ENCODE measurements around the gene PCNX2.

Gene PCNX2

DNA sequence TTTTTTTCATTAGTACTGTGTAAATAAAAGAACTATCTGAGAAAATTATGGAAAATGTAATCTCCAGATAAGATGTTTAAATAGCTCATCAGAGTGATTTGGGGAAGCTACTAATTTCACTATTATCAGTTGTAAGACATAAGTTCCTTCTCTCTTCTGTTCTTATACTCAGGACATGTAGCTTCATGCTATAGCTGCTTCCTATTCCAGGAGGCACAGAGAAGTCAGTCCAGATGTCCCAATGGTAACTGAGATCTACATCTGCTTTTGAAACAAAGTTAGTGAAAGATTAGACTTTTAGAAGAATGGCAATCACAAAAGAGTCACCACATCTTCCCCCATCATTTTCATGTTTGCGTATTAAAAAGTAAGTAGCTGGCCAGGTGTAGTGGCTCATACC, 37.6 kb upstream of the PCNX2 start:
- Histone ChIP-seq H4K20me1 (0 out of 2 replicates have a peak, but pooled peaks cover 15% of the 10 kb centered on the region), H3K4me3 (no peak overlapping the region), H3K27me3 (peaks cover 15% of the 10 kb centered on the region; the same call in 1 of the 2 replicates), H3K27ac (no peak overlapping the region), H3K4me1 (peaks cover 24% of the 10 kb centered on the region), H3K9me3 (no peaks in the 10 kb centered on the region), H3K9ac (no peak overlapping the region), H3K36me3 (no peaks in the 10 kb centered on the region), H3K4me2 (no peak overlapping the region)
- no peak for TF ChIP-seq Cebpa-rat (IDR thresholded peaks at IDR 0.05)

DNA sequence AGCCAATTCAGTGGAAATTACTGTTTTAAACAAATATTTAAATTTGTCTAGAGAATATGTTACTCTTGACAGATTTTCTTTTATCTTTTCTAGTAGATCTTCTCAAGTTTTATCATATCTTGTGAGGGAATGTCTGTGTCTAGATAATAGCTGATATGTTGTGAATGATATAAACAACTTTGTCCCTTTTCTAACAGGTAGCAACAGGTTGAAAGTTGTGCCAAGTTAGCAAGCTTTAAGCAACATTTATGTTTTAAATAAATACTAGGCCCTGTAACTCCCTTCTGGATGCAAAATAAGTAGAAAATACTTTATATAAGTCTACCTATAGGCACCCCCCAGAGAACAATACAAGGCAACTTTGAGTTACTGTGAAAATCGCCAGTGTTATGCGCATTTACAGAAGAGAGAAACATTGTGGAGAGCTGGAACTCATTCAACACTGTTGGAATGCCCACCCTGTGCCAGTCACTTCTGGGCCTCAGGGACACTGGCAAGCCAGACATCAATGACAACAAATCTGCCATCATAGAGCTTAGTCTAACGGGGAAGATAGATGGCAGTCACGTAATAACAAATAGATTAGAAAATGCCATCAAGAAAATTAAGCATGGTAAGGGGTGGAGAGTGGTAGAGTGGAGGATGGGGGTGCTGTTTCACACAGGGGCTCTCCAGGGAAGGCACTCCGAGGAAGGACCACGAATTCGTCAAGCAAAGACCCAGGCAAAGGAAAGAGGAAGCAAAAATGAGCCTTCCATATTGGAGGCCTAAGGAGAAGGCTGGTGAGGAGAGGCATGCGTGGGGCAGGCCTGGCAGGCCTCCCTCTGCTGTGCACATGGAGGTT, 36.4 kb upstream of the PCNX2 start:
- Histone ChIP-seq H3K4me3 (no peak overlapping the region), H3K9me3 (no peaks in the 10 kb centered on the region), H3K27me3 (peaks cover 15% of the 10 kb centered on the region; the same call in 1 of the 2 replicates), H3K4me2 (no peak overlapping the region), H3K36me3 (no peaks in the 10 kb centered on the region), H3K27ac (no peak overlapping the region), H3K4me1 (peaks cover 25% of the 10 kb centered on the region), H4K20me1 (0 out of 2 replicates have a peak, but pooled peaks cover 15% of the 10 kb centered on the region), H3K9ac (no peak overlapping the region)
- no peak for TF ChIP-seq Cebpa-rat (IDR thresholded peaks at IDR 0.05)

DNA sequence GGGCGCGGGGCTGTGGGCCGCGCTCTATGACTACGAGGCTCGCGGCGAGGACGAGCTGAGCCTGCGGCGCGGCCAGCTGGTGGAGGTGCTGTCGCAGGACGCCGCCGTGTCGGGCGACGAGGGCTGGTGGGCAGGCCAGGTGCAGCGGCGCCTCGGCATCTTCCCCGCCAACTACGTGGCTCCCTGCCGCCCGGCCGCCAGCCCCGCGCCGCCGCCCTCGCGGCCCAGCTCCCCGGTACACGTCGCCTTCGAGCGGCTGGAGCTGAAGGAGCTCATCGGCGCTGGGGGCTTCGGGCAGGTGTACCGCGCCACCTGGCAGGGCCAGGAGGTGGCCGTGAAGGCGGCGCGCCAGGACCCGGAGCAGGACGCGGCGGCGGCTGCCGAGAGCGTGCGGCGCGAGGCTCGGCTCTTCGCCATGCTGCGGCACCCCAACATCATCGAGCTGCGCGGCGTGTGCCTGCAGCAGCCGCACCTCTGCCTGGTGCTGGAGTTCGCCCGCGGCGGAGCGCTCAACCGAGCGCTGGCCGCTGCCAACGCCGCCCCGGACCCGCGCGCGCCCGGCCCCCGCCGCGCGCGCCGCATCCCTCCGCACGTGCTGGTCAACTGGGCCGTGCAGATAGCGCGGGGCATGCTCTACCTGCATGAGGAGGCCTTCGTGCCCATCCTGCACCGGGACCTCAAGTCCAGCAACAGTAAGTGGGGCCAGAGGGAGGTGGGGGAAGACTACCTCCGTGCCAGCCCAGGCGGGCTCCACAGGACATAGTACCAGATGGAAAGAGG, 32.8 kb upstream of the PCNX2 start:
- H3K9me3 ChIP-seq = no peaks in the 10 kb centered on the region
- peaks cover 25% of the 10 kb centered on the region for H3K4me1 ChIP-seq
- TF ChIP-seq Cebpa-rat (IDR thresholded peaks at IDR 0.05) = no peak
- H3K27ac ChIP-seq = peak overlapping the region; percentile 79
- H3K27me3 ChIP-seq = peaks cover 15% of the 10 kb centered on the region; the same call in 1 of the 2 replicates
- no peaks in the 10 kb centered on the region for H3K36me3 ChIP-seq
- 0 out of 2 replicates have a peak, but pooled peaks cover 15% of the 10 kb centered on the region for H4K20me1 ChIP-seq
- H3K4me2 ChIP-seq = peak overlapping the region; percentile 100
- peak overlapping the region; percentile 83 for H3K4me3 ChIP-seq
- peak overlapping the region; percentile 81 for H3K9ac ChIP-seq

- Histone ChIP-seq H3K27ac (peak within 1 kb of the TSS; percentile 79), H3K36me3 (no peaks in the 10 kb centered on the region), H3K4me3 (peak within 1 kb of the TSS; percentile 83), H3K9me3 (no peaks in the 10 kb centered on the region), H3K4me1 (peaks cover 25% of the 10 kb centered on the region), H3K9ac (peak within 1 kb of the TSS; percentile 81), H4K20me1 (0 out of 2 replicates have a peak, but pooled peaks cover 15% of the 10 kb centered on the region), H3K4me2 (peak within 1 kb of the TSS; percentile 100), H3K27me3 (peaks cover 15% of the 10 kb centered on the region; the same call in 1 of the 2 replicates)
- no peak for TF ChIP-seq Cebpa-rat (IDR thresholded peaks at IDR 0.05)
Observed at GRCh38 chr1:233327651-233328141, 32.2 kb upstream of the PCNX2 start, which contains the start of gene MAP3K21. TSS of gene MAP3K21 (plus strand) at chr1:233327724. CDS start at chr1:233328029, 305 bp downstream.

DNA sequence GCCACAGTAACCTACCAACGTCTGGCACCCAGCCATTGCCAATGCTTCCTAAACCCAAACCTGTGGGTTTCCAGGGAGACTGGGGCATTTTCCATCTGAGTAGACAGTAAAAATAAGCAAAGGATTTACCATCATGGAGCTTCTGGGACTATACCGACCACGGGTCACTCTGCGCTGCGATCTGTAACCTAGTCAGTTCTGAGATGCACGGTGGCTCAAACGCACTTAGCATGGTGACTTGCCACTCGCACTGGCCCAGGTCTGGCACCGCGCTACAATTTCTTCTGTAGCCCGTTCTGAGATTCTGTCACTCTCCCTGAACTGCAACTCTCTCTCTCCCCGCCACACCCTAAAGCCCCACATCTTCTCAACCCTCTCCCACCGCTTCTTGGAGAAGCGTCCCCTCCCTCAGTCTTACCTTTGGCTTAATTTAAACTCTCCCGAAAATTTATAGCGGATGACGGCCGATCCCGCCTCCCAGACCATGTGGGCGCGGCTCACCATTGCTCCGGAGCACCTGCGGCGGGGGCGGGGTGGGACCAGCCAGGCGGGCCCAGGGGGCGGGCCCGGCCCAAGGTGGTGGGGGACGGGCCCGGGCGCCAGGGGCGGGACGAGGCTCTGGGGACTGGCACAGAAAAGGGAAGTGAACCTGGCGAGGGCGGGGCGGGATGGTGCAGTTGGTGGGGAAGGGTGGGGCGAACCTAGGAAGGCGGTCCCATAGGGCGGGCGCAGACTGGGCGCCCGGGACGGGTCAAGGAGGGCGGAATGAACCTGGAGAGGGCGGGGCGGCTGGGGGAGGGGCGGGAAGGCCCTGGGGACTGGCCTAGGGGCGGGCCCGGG, 31.5 kb upstream of the PCNX2 start:
- Histone ChIP-seq H4K20me1 (0 out of 2 replicates have a peak, but pooled peaks cover 15% of the 10 kb centered on the region), H3K27ac (no peak overlapping the region), H3K4me2 (peak overlapping the region; percentile 38), H3K4me1 (peaks cover 25% of the 10 kb centered on the region), H3K9ac (no peak overlapping the region), H3K36me3 (no peaks in the 10 kb centered on the region), H3K9me3 (no peaks in the 10 kb centered on the region), H3K27me3 (peaks cover 15% of the 10 kb centered on the region; the same call in 1 of the 2 replicates), H3K4me3 (no peak overlapping the region; the same call in 1 of the 2 replicates)
- TF ChIP-seq Cebpa-rat (IDR thresholded peaks at IDR 0.05) = no peak

DNA sequence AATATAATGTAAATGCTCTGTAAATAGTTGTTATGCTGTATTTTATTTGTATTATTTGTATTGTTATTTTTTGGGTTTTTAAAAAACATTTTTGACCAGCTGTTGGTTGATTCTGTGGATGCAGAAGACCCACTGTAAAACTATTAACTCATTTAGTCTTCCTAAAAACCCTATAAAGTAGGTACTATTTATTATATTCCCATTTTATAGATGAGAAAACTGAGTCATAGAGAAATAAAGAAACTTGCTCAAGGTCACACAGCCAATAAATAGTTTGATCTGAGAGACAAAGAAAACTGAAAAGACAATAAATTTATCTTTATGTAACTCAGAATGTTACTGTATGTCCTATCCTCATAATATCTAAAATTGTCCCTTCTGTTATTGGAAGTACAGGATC, 30.8 kb upstream of the PCNX2 start:
- H3K4me1 ChIP-seq = peaks cover 25% of the 10 kb centered on the region
- no peak overlapping the region for H3K4me3 ChIP-seq
- H3K27me3 ChIP-seq = peaks cover 15% of the 10 kb centered on the region; the same call in 1 of the 2 replicates
- H3K9ac ChIP-seq = no peak overlapping the region
- no peaks in the 10 kb centered on the region for H3K9me3 ChIP-seq
- 0 out of 2 replicates have a peak, but pooled peaks cover 15% of the 10 kb centered on the region for H4K20me1 ChIP-seq
- no peak overlapping the region for H3K4me2 ChIP-seq
- TF ChIP-seq Cebpa-rat (IDR thresholded peaks at IDR 0.05) = no peak
- no peak overlapping the region for H3K27ac ChIP-seq
- no peaks in the 10 kb centered on the region for H3K36me3 ChIP-seq

DNA sequence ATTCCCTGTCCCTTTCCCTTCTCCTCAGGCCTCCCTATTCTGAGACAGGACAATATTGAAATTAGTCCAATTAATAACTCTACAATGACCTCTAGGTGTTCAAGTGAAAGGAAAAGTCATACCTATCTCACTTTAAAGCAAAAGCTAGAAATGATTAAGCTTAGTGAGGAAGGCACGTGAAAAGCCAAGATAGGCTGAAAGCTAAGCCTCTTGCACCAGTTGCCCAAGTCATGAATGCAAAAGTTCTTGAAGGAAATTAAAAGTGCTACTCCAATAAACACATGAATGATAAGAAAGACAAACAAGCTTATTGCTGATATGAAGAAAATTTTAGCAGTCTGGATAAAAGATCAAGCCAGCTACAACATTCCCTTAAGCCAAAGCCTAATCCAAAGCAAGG, 28.2 kb upstream of the PCNX2 start:
- Histone ChIP-seq H3K27me3 (peaks cover 5% of the 10 kb centered on the region; the same call in 1 of the 2 replicates), H4K20me1 (0 out of 2 replicates have a peak, but pooled peaks cover 2% of the 10 kb centered on the region), H3K9ac (no peak overlapping the region), H3K4me3 (no peak overlapping the region), H3K9me3 (no peaks in the 10 kb centered on the region), H3K4me2 (no peak overlapping the region), H3K4me1 (peaks cover 7% of the 10 kb centered on the region), H3K36me3 (no peaks in the 10 kb centered on the region), H3K27ac (no peak overlapping the region)
- no peak for TF ChIP-seq Cebpa-rat (IDR thresholded peaks at IDR 0.05)

DNA sequence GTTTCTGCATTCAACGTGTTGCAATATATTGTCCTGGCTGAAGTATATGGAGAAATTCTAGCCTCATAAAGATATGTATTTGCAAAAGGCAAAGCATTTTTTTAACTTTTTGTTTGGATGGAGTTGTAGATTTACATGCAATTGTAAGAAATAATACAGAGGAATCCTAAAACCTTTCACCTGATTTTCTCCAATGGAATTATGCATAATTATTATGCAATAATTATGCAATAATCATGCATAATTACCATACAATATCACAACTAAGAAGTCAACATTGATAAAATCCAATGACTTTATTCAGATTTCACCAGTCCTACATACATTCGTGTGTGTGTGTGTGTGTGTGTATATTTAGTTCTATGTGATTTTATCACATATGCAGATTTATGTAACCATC, 24.5 kb upstream of the PCNX2 start:
- H3K27me3 ChIP-seq = no peaks in the 10 kb centered on the region

DNA sequence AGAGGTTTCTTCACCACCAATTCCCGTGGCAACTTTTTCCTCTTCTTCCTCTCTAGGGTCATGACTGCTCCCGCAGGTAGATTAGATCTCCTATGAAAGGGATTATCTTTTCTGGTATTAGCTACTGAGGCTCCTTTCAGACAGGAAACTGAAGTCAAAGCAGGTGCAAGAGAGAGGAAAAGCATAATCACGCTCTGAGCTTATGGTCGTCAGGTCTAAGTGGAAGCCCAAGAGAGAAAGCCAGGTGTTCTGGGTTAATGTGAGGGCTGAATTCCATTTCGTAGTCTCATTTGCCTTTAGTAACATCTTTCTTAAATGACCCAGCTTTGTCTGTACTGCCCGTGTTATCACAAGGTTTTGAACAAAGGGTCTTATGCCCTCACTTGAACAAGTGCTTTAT, 23.7 kb upstream of the PCNX2 start:
- Histone ChIP-seq H3K27ac (no peak overlapping the region), H3K9me3 (no peaks in the 10 kb centered on the region), H3K4me3 (no peak overlapping the region), H3K27me3 (no peaks in the 10 kb centered on the region), H3K4me2 (no peak overlapping the region), H3K36me3 (no peaks in the 10 kb centered on the region), H4K20me1 (no peaks in the 10 kb centered on the region), H3K9ac (no peak overlapping the region), H3K4me1 (no peaks in the 10 kb centered on the region)
- no peak for TF ChIP-seq Cebpa-rat (IDR thresholded peaks at IDR 0.05)

More for the DNA sequence above, 24.5 kb upstream of the PCNX2 start:
- H3K9me3 ChIP-seq = no peaks in the 10 kb centered on the region
- H3K4me3 ChIP-seq = no peak overlapping the region
- H3K27ac ChIP-seq = no peak overlapping the region
- no peaks in the 10 kb centered on the region for H3K36me3 ChIP-seq
- no peak overlapping the region for H3K4me2 ChIP-seq
- H3K4me1 ChIP-seq = no peaks in the 10 kb centered on the region
- H3K9ac ChIP-seq = no peak overlapping the region
- H4K20me1 ChIP-seq = no peaks in the 10 kb centered on the region
- TF ChIP-seq Cebpa-rat (IDR thresholded peaks at IDR 0.05) = no peak; the same call in 1 of the 2 replicates
